Head of caudate nucleus (tissue), 42 donors: ENCODE measurements around the gene FBXL17.

Experiments
- DNase-seq, 42 donors: peaks; one replicate each; pipeline versions ENCODE4 v3.0.0 to v3.0.0-alpha.2; 2020 to 2021; ENCODE audit warnings: mixed read lengths in 7 of 42
- intact Hi-C: fragments of 100-400 bp; cut with DNase I; formaldehyde crosslinking; loops from one replicate; pipeline ENCODE4 v1.15.0; 2022

FBXL17 gene

DNA sequence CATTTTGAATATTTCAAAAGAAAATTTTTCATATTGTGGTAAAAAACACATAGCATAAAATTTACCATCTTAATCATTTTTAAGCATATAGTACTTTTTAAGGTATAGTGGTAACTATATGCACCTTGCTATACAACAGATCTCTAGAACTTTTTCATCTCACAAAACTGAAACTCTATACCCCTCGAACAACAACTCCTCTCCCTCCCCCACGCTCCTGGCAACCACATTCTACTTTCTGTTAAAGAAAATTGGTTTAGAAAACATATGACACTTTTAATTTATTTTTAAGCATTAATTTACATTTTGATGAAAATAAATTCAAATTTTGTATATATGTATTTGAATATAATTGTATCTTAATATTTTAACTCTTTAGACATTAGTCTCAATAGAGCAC lies 563.9 kb downstream of the FBXL17 start:
- no peak for DNase-seq
- intact Hi-C loops: no loop called here

DNA sequence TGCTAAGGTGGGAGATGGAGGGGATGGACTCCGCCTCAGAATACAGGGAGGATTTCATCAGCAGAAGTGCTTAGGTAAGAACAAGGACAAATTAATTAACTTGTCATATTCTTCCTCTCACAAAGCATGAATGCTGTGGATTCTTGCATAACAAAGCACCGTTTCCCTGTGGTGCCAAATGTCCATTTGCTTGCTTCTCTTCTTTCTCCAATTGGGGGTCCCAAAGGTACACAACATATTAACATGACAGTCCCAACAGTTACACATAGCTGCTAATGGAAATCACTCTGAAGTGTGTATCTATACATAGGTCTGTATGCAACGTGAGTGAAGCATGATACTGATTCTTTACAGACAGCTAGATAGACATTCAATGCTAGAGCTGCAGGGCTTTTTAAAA lies 564.5 kb downstream of the FBXL17 start:
- intact Hi-C loops: no loop called here
- DNase-seq: no peak

DNA sequence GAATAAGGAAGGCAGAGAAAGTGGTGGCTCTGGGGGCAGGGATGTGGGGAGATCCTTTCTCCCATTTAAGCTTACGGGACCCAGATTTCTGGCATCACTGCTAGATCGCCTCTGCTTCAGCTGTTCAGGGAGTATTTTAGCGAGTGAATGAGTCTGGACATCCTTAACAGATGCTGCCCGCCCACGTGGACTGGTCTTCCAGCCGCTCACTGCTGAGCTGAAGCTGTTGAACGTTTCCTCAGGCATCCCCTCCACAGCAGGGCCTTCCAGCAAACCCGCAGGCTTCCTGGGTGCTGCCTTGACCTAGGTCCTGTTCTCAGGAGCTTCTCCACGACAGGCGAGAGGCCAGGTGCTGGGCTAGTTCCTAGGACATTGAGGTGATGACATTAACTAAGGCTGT lies 566.8 kb downstream of the FBXL17 start:
- intact Hi-C loops: no loop called here
- no peak for DNase-seq

DNA sequence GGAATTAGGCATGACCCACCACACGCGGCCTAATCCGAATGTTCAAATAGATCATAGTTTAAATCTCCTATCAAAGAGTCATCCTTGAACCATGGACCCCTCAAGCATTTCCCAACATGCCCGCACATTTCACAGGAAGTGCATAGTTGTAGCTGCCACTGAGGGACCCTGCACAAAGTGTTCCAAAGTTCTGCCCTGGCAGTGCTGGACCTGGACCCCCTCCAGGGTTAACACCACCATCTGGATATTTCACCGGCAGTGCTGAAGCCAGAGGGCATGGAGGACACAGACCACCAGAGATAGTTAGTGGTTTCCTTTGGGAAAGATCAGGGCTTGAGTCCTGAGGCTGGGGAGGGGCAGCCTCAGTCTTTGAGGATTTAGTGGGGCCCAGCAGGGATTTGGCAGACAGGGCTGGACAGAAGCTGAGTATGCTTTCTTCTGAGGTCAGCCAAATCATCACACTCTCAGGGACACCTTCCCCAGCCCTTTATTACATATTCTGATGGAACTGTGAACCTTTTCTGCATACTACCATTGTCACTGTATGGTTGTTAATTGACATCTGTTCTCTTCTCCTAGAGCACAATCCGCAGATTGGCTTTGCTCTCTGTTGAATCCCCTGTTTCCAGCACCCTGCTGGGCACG lies 567.6 kb downstream of the FBXL17 start:
- no peak for DNase-seq
- intact Hi-C loops: no loop called here

DNA sequence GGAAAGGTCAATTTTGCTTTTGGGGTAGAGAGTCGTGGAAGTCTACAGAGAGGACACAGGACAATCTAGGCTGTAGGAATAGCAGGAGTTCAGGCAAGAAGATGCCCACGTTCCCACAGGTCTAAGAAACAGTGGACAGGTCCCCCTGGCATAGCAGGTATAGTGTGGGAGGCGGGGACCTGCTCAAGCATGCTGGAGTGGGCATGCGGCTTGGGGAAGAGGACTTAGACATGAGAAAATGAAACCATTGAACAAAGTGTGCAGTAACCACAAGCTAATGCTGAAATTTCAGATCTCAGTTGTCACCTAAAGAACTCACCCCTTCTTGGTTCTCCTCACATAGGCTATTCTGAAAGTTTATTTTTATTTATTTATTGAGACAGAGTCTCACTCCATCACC lies 568.3 kb downstream of the FBXL17 start:
- intact Hi-C loops: no loop called here
- no peak for DNase-seq

DNA sequence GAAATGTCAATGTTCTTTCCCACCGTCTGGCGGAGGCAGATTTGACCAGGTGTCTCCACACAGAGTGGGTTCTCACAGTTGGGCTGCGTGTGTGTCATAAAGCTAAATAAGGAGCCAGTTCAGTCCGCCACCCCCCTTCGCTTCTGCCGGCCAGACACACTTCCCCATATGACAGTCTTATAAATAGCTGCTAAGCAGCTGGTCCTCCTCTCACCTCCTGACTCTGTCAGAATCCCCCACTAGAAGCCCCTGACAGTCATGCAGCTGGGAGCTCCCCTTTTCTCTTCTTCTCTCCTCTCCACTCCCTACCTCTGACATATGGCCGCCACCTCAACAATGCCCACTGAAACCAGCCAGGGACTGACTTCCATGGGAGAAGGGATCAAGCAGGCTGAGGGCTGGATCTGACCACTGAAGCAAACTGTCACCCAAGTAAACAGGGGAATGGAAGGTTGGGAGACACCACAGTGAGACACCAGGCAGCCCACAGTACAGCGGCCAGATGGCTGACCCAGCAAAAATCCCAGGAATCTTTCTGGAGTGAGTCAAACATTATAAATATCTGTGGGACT lies 569.2 kb downstream of the FBXL17 start:
- no peak for DNase-seq
- intact Hi-C loops: no loop called here

DNA sequence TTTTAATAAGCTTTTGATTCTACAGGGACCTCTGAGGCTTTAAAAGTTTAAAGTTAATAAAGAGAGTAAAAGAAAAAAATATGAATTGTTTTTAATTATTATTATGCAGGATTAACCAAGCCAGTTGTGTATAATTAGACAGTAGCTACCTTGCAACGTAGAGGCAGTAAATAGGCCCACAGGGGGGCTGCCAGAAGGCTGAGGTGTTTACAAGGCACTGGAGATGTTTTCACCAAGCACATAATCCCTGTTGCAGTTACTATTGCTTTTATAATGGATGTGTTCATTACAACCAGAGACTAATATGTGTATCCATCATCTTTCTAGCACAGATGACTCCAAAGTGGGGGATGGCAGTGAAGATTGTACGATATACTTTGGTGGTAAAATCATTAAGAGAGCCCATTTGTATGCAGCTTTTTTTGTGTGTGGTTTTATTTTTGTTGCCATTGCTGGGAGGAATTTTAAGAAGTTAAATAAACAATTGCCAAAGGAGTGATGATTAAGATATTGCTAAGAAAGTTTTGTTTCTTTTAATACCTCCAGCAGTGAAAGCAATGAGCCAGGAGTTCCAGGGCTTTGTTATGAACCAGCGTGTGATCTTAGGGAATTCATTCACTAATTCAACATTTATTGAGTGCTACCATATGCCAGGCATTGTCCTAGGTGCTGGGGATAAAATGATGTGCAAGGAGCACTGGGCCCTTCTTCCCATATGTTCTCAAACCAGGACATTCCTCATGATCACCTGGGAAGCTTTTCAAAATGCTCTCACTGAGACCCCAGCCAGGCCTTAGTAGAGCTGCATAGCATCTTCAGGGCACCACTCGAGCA lies 572.5 kb downstream of the FBXL17 start:
- no peak for DNase-seq
- intact Hi-C loops: no loop called here
